HepG2 (cell line): ENCODE results near the gene CMTM4. TPM values are rescaled to one million over a fixed set of nuclear protein-coding genes. Genes with fewer than 3 reads are reported as not detected.
A peak's percentile ranks its signal among the peaks of the same experiment; 100 is the strongest.

ENCODE experiments used
- MED8 ChIP-seq: sonication (generic); formaldehyde crosslinking; IDR thresholded peaks from 2 replicates; pipeline ENCODE4 v1.8.1; 2023; ENCODE audit warnings: mild to moderate bottlenecking, missing genetic modification reagents; ENCODE audit not compliant: insufficient replicate concordance
- RBM22 ChIP-seq: fragments of 200-400 bp; formaldehyde crosslinking; optimal IDR thresholded peaks from 2 replicates; pipeline ENCODE3; 2017; ENCODE audit warnings: mild to moderate bottlenecking, low read length, moderate library complexity
- SALL2 ChIP-seq: sonication (generic); formaldehyde crosslinking; IDR thresholded peaks from 2 replicates; pipeline ENCODE4 v1.8.1; 2023; ENCODE audit warnings: mild to moderate bottlenecking, missing genetic modification reagents, inconsistent platforms
- SAP130 ChIP-seq: IDR thresholded peaks from 2 replicates; pipeline ENCODE4 v1.6.1; 2016; ENCODE audit warnings: low read depth
- TOPORS ChIP-seq: sonication (generic); formaldehyde crosslinking; IDR thresholded peaks from 2 replicates; pipeline ENCODE4 v1.8.0; 2023; ENCODE audit warnings: mild to moderate bottlenecking, missing genetic modification reagents
- ZBTB3 ChIP-seq: sonication (generic); formaldehyde crosslinking; IDR thresholded peaks from 2 replicates; pipeline ENCODE4 v1.4.0; 2020; ENCODE audit warnings: low read depth, mild to moderate bottlenecking, moderate library complexity, missing genetic modification reagents, borderline replicate concordance
- ZFAT ChIP-seq: sonication (generic); formaldehyde crosslinking; conservative IDR thresholded peaks from 2 replicates; pipeline ENCODE4 v1.8.1; 2023; ENCODE audit warnings: missing genetic modification reagents, inconsistent platforms
- ZNF737 ChIP-seq: sonication (generic); formaldehyde crosslinking; IDR thresholded peaks from 2 replicates; pipeline ENCODE4 v1.5.0; 2020; ENCODE audit warnings: missing genetic modification reagents, mild to moderate bottlenecking, borderline replicate concordance
- ZNF781 ChIP-seq: sonication (generic); formaldehyde crosslinking; IDR thresholded peaks from 2 replicates; pipeline ENCODE4 v1.5.1; 2020; ENCODE audit warnings: borderline replicate concordance, mild to moderate bottlenecking, missing genetic modification reagents; ENCODE audit errors: not compliant biosample characterization
- ZSCAN31 ChIP-seq: sonication (generic); formaldehyde crosslinking; IDR thresholded peaks from 2 replicates; pipeline ENCODE4 v1.5.0; 2020; ENCODE audit warnings: low read depth, mild to moderate bottlenecking, missing genetic modification reagents
- polyA plus RNA-seq, 8 experiments: library from polyadenylated mRNA; depleted of rRNA in 3 of 8; stranded (reverse) in 7 of 8; unstranded in 1 of 8; fragments of >200 nt; fragmentation: Illumina TruSeq in 4 of 8; extraction: Trizol in 4 of 8; gene quantifications; 2 replicates each; pipeline versions ENCODE4 v1.2.1 to v1.2.3, GENCODE V29; 2011 to 2016; ENCODE audit warnings: low read depth in 4 of 8, missing spikeins in 1 of 8, mixed read lengths in 1 of 8; ENCODE audit not compliant: insufficient read depth in 1 of 8
- total RNA-seq, 5 experiments: library from RNA; depleted of rRNA; stranded (reverse); fragments of >200 nt; fragmentation: Illumina TruSeq; extraction: Trizol; gene quantifications; 2 replicates each; pipeline ENCODE4 v1.2.3, GENCODE V29; 2016; ENCODE audit warnings: low read depth in 1 of 5
- TF ChIP-seq, protein P1 (sequence below): sonication (generic); formaldehyde crosslinking; IDR thresholded peaks from 2 replicates; pipeline ENCODE4 v1.4.0; 2020; ENCODE audit warnings: mild to moderate bottlenecking, missing genetic modification reagents
- TF ChIP-seq, protein P2 (sequence below): IDR thresholded peaks from 2 replicates; pipeline ENCODE4 v1.4.0; 2020; ENCODE audit warnings: mild to moderate bottlenecking, missing genetic modification reagents
- TF ChIP-seq, protein P3 (sequence below): IDR thresholded peaks from 2 replicates; pipeline ENCODE4 v1.6.1; 2016
- TF ChIP-seq, protein P4 (sequence below): sonication (generic); formaldehyde crosslinking; IDR thresholded peaks from 2 replicates; pipeline ENCODE4 v1.4.0; 2020; ENCODE audit warnings: missing genetic modification reagents, borderline replicate concordance

The CMTM4 gene
- total and polyA plus RNA-seq, 2 of the 13 experiments (the other 11 are each of a cell fraction or from before 2014, with no cell fraction given): 32.0 to 36.3 TPM

DNA sequence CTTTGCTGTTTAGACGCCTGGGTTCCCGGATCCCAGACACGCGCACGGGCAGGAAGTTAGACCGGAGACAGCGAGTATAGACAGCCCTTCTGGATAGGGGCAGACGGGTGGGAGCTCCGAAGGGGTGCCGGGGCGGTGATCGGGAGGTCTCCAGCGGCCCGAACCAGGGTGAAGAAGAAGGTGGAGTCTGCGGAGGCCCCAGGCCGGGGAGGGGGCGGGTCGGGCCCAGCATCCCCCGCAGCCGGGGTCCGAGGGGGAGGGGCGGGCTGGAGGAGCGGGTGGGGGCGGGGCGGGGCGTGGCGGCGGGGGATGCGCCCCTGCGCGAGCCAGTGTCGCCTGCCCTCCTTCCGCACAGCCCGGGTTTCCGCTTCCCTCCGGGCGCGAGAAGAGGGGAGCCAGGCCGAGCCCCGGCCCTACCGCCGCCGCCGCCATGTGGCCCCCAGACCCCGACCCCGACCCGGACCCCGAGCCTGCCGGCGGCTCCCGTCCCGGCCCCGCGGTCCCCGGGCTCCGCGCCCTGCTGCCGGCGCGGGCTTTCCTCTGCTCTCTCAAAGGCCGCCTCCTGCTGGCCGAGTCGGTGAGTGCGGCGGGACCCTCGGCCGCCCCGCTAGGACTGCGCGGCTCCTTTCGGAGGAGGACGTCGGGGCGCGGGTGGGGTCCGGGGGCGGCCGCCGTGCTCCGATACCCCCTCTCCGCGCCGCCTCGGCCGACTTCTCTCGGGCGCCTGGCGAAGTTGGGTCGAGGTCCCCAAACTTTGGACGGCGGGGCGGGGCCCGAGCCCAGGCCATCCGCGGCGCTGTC, 92.0 kb downstream of the CMTM4 start, which contains the start of gene CMTM3 (continued):
- TF ChIP-seq ZBTB3 (CRISPR knock-in tag) (no peak; the same call in 1 of the 2 replicates), RBM22 (no peak), ZSCAN31 (CRISPR knock-in tag) (peak; percentile 70; the same call in 1 of the 2 replicates), ZFAT (CRISPR knock-in tag) (0 out of 2 replicates have a peak, but pooled peaks have one; percentile 13), TOPORS (0 out of 2 replicates have a peak, but pooled peaks have one; percentile 15), SALL2 (CRISPR knock-in tag) (0 out of 2 replicates have a peak, but pooled peaks have one; percentile 3), MED8 (CRISPR knock-in tag) (no peak), ZNF737 (CRISPR knock-in tag) (no peak), ZNF781 (CRISPR knock-in tag) (no peak), SAP130 (CRISPR knock-in tag) (peak; percentile 20)
- TF ChIP-seq, protein P1, sequence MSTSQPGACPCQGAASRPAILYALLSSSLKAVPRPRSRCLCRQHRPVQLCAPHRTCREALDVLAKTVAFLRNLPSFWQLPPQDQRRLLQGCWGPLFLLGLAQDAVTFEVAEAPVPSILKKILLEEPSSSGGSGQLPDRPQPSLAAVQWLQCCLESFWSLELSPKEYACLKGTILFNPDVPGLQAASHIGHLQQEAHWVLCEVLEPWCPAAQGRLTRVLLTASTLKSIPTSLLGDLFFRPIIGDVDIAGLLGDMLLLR: no peak
- TF ChIP-seq, protein P2, sequence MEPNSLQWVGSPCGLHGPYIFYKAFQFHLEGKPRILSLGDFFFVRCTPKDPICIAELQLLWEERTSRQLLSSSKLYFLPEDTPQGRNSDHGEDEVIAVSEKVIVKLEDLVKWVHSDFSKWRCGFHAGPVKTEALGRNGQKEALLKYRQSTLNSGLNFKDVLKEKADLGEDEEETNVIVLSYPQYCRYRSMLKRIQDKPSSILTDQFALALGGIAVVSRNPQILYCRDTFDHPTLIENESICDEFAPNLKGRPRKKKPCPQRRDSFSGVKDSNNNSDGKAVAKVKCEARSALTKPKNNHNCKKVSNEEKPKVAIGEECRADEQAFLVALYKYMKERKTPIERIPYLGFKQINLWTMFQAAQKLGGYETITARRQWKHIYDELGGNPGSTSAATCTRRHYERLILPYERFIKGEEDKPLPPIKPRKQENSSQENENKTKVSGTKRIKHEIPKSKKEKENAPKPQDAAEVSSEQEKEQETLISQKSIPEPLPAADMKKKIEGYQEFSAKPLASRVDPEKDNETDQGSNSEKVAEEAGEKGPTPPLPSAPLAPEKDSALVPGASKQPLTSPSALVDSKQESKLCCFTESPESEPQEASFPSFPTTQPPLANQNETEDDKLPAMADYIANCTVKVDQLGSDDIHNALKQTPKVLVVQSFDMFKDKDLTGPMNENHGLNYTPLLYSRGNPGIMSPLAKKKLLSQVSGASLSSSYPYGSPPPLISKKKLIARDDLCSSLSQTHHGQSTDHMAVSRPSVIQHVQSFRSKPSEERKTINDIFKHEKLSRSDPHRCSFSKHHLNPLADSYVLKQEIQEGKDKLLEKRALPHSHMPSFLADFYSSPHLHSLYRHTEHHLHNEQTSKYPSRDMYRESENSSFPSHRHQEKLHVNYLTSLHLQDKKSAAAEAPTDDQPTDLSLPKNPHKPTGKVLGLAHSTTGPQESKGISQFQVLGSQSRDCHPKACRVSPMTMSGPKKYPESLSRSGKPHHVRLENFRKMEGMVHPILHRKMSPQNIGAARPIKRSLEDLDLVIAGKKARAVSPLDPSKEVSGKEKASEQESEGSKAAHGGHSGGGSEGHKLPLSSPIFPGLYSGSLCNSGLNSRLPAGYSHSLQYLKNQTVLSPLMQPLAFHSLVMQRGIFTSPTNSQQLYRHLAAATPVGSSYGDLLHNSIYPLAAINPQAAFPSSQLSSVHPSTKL (CRISPR knock-in tag): no peak
- TF ChIP-seq, protein P3, sequence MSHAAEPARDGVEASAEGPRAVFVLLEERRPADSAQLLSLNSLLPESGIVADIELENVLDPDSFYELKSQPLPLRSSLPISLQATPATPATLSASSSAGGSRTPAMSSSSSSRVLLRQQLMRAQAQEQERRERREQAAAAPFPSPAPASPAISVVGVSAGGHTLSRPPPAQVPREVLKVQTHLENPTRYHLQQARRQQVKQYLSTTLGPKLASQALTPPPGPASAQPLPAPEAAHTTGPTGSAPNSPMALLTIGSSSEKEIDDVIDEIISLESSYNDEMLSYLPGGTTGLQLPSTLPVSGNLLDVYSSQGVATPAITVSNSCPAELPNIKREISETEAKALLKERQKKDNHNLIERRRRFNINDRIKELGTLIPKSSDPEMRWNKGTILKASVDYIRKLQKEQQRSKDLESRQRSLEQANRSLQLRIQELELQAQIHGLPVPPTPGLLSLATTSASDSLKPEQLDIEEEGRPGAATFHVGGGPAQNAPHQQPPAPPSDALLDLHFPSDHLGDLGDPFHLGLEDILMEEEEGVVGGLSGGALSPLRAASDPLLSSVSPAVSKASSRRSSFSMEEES: 0 out of 2 replicates have a peak, but pooled peaks have one; percentile 2
- TF ChIP-seq, protein P4, sequence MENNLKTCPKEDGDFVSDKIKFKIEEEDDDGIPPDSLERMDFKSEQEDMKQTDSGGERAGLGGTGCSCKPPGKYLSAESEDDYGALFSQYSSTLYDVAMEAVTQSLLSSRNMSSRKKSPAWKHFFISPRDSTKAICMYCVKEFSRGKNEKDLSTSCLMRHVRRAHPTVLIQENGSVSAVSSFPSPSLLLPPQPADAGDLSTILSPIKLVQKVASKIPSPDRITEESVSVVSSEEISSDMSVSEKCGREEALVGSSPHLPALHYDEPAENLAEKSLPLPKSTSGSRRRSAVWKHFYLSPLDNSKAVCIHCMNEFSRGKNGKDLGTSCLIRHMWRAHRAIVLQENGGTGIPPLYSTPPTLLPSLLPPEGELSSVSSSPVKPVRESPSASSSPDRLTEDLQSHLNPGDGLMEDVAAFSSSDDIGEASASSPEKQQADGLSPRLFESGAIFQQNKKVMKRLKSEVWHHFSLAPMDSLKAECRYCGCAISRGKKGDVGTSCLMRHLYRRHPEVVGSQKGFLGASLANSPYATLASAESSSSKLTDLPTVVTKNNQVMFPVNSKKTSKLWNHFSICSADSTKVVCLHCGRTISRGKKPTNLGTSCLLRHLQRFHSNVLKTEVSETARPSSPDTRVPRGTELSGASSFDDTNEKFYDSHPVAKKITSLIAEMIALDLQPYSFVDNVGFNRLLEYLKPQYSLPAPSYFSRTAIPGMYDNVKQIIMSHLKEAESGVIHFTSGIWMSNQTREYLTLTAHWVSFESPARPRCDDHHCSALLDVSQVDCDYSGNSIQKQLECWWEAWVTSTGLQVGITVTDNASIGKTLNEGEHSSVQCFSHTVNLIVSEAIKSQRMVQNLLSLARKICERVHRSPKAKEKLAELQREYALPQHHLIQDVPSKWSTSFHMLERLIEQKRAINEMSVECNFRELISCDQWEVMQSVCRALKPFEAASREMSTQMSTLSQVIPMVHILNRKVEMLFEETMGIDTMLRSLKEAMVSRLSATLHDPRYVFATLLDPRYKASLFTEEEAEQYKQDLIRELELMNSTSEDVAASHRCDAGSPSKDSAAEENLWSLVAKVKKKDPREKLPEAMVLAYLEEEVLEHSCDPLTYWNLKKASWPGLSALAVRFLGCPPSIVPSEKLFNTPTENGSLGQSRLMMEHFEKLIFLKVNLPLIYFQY (CRISPR knock-in tag): no peak; the same call in 1 of the 2 replicates
